Fibroblast of mammary gland (primary cell): ENCODE data around the gene LAMC3.

Source experiments
- DNase-seq: peaks from one replicate; pipeline ENCODE4 v3.0.0-alpha.2; 2010; ENCODE audit warnings: low read depth
- H3K4me3 ChIP-seq: 2 replicates; pipeline ENCODE4 v1.5.1; 2011; ENCODE audit warnings: low read depth, mild to moderate bottlenecking, low read length, moderate library complexity; ENCODE audit not compliant: control insufficient read depth
- TF ChIP-seq, protein P1 (sequence below): conservative IDR thresholded peaks from 2 replicates; pipeline ENCODE4 v1.5.1; 2011; ENCODE audit warnings: low read depth, low read length, inconsistent platforms; ENCODE audit not compliant: control insufficient read depth, insufficient read depth

The LAMC3 gene

GRCh38 chr9:131076347-131077195 lies 67.6 kb downstream of the LAMC3 start:
- TF ChIP-seq, protein P1, sequence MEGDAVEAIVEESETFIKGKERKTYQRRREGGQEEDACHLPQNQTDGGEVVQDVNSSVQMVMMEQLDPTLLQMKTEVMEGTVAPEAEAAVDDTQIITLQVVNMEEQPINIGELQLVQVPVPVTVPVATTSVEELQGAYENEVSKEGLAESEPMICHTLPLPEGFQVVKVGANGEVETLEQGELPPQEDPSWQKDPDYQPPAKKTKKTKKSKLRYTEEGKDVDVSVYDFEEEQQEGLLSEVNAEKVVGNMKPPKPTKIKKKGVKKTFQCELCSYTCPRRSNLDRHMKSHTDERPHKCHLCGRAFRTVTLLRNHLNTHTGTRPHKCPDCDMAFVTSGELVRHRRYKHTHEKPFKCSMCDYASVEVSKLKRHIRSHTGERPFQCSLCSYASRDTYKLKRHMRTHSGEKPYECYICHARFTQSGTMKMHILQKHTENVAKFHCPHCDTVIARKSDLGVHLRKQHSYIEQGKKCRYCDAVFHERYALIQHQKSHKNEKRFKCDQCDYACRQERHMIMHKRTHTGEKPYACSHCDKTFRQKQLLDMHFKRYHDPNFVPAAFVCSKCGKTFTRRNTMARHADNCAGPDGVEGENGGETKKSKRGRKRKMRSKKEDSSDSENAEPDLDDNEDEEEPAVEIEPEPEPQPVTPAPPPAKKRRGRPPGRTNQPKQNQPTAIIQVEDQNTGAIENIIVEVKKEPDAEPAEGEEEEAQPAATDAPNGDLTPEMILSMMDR, result no peak

GRCh38 chr9:131078427-131079366 lies 69.7 kb downstream of the LAMC3 start:
- no peak overlapping the region for H3K4me3 ChIP-seq
- TF ChIP-seq, protein P1, result no peak
- no peak for DNase-seq

More at GRCh38 chr9:131076347-131077195, 67.6 kb downstream of the LAMC3 start:
- no peak for DNase-seq
- no peak overlapping the region for H3K4me3 ChIP-seq

DNA sequence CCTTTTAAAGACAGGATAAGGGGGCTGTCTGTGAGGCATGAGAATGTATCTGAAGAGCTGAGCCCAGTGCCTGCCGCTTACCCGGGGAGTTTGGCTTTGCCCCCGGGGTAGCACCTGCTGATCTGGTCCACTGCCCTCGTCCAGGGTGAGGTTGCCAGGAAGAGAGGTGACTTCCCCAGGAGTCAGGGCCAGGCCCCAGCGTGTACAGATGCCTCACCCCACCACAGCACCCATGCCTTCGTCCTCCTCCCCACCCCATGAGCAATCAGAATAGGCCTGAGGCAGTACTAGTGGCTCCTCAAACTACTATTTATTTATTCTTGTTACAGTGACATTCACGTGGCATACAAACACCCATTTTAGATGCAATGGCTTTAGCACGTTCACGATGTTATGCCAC lies 71.6 kb downstream of the LAMC3 start:
- no peak overlapping the region for H3K4me3 ChIP-seq
- no peak for DNase-seq
- TF ChIP-seq, protein P1, result no peak

DNA sequence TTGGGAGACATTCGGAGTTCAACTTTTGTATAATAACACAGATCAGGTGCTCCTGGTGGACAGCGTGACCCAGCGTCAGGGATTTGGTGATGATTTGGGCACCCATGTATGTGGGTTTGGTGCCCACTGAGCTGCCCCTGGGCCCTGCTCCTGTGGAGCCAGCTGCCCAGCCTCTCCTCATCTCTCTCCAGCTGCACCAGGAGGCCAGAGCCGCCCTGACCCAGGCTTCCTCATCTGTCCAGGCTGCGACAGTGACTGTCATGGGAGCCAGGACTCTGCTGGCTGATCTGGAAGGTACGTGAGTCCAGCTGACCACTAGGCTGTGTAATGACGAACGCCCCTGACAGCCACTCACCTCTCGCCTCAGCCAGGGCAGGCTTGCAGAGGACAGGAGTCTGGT lies 72.9 kb downstream of the LAMC3 start:
- no peak for DNase-seq
- no peak overlapping the region for H3K4me3 ChIP-seq
- TF ChIP-seq, protein P1, result no peak

DNA sequence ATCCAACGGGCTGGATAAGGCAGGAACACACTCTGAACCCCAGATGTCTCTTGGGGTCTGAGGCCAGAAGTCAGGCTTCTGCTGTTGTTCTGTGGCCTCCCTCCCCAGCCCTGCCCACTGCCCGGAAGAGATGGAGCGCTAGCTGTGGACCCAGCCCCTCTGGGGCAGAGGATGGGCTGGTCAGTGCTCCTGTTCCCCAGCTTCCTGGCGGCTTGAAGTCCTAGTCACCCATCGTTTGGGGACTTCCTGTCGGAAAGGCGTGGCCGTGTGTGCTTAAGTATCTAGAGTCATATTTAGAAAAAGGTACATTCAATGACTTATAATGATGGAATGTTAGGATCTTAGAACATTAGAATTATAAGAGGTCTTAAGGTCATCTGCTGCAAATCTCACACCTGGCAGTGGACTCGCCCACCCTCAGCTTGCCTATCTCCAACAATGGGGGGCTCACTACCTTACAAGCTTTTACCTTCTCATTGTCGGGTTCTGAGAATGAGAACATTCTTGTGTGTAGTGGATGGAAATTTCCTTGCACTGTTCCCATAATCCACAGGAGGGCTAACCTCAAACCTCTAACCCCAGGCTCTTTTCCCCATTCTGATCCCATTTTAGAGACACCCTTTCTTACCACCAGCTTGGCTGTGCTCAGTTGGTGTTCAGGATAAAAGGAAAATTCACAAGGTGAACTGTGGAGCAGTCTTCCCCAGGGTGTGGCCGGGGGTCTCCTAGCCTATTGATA lies 74.0 kb downstream of the LAMC3 start:
- DNase-seq, result no peak
- no peak overlapping the region for H3K4me3 ChIP-seq
- TF ChIP-seq, protein P1, result no peak
